DMS153 treated with DMSO at 0.1 percent for 48 hours (cell line): ENCODE measurements around the gene PLA2G4F.

Experiments
- DNase-seq: peaks from one replicate; lab custom pipeline; 2025; ENCODE audit not compliant: unreplicated experiment; lab: John Stamatoyannopoulos, UW

The PLA2G4F gene, protein sequence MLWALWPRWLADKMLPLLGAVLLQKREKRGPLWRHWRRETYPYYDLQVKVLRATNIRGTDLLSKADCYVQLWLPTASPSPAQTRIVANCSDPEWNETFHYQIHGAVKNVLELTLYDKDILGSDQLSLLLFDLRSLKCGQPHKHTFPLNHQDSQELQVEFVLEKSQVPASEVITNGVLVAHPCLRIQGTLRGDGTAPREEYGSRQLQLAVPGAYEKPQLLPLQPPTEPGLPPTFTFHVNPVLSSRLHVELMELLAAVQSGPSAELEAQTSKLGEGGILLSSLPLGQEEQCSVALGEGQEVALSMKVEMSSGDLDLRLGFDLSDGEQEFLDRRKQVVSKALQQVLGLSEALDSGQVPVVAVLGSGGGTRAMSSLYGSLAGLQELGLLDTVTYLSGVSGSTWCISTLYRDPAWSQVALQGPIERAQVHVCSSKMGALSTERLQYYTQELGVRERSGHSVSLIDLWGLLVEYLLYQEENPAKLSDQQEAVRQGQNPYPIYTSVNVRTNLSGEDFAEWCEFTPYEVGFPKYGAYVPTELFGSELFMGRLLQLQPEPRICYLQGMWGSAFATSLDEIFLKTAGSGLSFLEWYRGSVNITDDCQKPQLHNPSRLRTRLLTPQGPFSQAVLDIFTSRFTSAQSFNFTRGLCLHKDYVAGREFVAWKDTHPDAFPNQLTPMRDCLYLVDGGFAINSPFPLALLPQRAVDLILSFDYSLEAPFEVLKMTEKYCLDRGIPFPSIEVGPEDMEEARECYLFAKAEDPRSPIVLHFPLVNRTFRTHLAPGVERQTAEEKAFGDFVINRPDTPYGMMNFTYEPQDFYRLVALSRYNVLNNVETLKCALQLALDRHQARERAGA

DNA sequence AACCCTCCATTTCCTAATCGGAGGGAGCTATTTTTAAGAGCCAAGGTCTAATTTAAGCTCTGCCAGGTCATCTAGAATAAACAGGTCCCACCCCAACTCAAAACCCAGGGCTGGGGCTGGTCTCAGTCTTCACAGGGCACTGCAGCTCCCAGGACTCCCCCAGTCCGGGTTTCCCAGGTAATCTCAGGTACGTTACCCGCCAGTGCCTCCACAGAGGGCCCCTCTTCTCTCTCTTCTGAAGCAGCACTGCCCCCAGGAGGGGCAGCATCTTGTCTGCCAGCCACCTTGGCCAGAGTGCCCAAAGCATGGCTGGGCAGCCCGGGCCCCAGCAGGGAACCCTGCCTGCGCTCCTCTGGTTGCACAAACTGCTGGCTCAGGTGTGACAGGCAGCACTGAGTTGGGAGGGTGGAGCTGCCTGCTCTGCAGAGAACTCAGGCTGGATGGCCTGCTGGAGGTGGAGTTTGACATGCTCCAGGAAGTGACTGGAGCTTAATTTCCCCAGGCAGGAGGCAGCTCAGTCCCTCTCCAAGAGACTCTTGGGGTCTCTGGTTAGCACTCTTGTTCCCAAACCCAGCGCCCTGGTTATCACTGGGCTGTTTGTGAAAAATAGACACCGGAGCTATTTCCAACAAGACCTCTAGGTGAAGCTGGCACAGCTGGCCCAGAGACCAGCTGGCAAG lies at the start of gene PLA2G4F:
PLA2G4F (minus strand) TSS at position 394 of the 680 bp plus-strand sequence; CDS start at position 307, 87 bp downstream.
- DNase-seq: no peak

DNA sequence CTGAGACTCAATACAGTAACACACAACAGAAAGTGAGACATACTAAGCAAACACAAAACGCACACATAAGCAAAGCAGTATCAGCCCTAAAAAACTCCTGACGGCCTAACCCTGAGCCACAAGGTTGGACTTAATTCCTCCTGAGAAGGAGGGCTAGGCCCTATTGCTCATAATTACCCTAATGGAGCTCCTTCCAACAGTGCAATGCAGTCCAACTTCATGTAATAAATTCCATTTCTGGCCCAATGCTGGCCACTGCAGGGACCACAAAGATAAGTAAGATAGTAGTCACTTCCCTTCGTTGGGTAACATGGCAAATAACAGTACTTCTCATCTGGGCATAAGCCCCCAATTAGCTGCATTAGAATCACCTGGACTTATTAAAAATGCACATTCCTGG lies 47.5 kb upstream of the PLA2G4F start:
- DNase-seq: no peak

DNA sequence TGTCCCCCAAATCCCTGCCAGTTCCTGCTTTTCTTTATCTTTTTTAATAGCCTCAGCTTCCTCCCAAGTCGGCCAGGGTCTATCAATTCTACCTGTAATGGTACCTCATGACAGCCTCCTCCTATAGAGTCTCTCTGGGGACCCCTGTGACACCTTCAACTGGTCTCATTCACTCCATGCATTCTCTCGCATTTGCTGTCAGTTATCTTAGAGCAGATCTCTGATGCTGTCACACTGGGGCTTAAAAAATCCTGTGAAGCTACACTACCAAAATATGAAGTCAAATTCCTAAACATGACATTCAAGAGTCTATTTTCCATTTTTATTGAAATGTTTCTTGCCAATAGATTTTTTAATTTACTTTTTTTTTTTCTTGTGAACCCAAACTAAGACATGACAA lies 46.2 kb upstream of the PLA2G4F start:
- no peak for DNase-seq

DNA sequence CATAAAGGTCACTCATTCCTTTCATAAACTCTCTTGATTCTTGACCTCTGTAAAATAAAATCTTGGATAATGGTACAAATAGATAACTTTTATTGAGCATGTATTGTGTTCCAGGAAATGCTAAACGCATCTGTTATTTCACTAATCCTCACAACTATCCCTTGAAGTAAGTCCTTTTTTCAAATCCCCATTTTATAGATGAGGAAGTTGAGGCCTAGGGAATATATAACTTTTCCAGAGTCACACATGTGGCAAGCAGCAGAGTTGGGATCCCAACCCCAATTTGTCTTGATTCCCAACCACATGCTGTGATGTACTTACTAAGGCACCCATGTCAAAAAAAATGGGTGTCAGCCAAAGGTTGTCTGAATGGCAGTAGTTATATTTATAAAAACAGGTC lies 45.4 kb upstream of the PLA2G4F start:
- DNase-seq: no peak

DNA sequence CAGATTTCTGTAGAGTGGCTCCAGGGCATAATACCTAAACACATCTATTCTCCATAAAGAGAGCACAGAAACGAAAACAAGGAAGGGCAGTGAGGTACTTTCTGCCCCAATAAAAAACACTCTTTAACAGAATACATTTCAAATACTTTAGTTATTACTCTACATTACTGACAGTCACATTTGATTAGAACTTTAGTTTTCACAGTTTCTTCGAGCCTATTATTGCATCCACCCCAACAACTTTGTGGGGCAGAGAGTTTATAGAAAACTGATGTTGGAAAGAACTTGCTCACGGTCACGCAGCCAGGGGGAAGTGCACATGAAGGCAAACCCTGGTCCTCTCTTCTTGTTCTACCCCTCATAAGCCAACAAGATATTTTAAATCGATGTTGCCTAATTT lies 42.7 kb upstream of the PLA2G4F start:
- DNase-seq: no peak

DNA sequence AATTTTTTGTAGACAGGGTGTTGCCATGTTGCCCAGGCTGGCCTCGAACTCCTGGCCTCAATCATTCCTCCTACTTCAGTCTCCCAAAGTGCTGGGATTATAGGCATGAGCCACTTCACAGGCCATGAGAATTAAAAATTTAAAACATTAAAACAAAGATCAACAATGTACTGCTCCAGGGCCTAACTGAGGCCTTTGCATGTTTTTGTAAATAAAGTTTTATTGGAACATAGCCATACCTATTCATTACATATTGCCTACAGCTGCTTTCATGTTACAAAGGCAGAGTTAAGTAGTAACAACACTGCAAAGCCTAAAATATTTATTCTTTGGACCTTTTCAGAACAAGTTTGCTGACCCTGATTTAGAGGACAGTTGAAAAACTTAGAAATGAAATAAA lies 42.1 kb upstream of the PLA2G4F start:
- DNase-seq: no peak

DNA sequence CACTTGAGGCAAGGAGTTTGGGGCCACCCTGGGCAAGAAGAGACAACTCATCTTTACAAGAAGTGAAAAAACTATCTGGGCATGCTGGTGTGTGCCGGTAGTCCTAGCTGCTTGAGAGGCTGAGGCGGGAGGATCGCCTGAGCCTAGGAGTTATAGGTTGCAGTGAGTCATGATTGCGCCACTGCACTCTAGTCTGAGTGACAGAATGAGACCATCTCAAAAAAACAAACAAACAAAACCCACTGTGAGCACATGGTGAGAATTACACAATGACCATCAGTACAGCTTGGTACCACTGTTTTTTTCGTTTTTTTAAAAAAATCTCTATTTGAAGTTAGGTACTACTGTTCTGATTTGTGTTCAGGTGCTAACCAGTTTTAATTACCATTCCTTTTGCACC lies 38.1 kb upstream of the PLA2G4F start:
- DNase-seq: no peak

DNA sequence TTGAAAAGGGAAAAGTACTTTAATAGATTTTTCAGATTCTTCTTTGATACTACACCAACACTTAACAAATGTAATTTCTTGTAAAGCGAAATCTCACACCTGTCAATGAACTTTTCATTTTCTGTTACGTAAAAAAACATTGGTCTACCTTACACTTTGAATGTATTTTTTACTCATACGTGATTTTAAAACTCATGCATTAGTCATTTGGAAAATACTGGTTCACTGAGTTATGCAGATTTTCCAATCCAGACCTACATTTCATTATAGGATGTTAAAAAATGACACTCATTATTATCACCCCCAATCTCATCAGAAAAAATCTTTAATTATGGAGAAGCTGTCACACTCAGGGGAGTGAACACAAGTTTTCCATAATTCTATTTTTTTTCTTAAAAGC lies 36.9 kb upstream of the PLA2G4F start:
- no peak for DNase-seq

DNA sequence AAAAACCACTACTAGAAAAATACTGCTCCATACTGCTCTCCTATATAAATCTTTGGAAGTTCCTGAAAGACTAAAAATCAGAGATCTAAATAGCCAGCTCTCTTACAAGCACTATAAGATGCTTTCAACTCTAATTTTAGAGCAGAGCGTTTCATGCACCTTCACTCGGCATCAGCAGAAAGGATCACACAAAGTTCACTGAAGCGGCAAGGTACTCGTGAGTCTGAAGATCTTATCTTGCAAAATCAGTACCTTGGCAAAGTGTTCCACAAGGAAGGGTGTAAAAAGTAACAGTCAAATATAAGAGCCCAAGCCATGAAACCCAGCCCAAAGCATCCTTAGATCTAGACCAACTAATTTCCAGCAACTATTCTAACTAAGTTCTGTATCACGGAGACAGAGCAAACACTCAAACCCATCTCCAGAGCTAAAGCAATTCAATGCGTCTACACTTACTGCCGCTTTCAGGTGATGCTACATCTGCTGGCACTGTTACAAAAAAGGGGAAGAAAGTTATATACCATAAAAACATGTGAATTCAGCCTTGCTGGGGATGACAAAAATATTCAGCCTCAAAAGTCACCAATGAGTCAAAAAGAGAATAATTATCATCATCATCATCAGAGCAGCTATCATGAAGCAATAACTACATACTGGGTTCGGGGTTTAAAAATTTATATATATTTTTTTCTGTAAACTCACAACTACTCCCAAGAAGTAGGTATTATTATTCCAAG lies 35.3 kb upstream of the PLA2G4F start:
- DNase-seq: no peak

DNA sequence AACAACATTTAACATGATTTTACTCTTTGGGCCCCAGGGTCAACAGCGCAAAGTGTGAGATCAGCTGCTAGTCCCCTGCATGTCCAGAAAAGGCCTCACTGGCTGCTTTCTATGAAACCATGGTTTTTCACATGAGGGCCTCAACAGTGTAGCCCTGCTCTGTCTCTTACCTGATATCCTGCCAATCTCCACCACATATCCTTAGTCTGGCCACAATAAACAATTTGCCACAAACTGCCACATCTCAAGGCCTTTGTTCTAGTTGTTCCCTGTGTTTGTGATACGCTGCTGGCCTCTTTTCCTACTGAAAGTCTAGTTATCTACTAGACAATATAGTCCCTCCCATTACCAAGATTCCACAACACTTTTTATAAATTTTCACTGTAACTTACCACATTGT lies 33.9 kb upstream of the PLA2G4F start:
- no peak for DNase-seq

DNA sequence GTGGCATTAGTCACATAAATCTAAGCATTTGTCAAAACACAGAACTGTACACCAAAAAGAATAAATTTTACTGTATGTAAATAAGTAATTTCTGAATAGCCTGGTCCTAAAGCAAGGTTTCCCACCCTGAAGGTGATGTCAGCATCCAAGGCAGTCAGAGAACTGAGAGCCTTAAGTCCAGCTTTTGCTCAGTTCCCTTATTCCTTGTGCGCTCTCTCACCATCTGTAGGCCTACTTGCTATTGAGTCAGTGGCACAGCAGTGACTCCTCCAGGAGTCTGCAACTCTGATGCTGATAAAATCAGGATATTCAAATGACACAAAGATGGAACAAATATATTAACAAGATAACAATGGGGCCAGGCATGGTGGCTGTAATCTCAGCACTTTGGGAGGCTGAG lies 29.4 kb upstream of the PLA2G4F start:
- no peak for DNase-seq

DNA sequence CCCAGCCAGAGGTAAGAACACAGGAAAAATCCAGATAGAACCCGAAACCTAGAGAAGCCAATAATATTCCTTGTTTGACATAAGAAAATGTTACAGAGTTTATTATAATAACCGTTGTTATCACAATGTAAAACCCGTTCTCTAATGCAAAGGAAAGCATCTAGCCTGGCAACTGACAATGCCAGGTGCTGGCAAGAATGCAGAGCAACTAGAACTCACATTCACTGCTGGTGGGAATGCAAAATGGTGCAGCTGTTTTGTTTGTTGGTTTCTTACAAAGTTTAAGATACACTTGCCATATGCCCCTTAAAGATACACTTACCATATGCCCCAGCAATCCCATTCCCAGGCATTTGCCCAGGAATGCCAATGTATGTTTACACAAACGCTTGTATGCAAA lies 28.3 kb upstream of the PLA2G4F start:
- no peak for DNase-seq

DNA sequence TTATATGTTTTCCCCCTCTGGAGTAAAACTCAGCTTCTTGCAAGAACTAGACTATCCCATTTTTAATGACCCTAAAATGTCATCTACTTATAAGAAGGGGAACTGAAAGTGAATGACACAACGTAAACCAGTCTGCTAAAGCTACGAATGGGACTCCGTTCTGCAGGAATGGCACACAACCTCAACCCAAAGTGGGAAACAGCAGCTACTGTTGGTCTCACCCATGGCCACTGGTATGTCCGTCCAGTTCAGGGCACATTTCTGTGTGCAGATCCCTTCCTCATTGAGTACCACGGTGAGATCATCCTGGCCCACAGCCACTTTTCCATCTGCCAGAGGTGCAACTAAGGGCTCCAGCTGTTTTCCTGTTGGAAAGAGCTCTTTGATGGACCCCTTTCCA lies 27.9 kb upstream of the PLA2G4F start:
- DNase-seq: no peak

DNA sequence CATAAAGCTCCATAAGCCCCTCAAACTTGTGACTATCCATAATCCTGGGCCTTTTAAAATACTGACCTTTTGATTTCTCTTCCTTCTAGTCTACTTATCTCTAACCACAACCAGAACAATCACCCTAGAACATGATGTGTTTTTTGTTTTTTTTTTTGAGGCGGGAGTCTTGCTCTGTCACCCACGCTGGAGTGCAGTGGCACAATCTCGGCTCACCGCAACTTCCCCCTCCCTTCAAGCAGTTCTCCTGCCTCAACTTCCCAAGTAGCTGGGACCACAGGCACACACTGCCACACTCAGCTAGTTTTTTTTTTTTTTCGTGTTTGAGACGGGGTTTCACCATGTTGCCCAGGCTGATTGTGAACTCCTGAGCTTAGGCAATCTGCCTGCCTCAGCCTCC lies 26.5 kb upstream of the PLA2G4F start:
- no peak for DNase-seq

DNA sequence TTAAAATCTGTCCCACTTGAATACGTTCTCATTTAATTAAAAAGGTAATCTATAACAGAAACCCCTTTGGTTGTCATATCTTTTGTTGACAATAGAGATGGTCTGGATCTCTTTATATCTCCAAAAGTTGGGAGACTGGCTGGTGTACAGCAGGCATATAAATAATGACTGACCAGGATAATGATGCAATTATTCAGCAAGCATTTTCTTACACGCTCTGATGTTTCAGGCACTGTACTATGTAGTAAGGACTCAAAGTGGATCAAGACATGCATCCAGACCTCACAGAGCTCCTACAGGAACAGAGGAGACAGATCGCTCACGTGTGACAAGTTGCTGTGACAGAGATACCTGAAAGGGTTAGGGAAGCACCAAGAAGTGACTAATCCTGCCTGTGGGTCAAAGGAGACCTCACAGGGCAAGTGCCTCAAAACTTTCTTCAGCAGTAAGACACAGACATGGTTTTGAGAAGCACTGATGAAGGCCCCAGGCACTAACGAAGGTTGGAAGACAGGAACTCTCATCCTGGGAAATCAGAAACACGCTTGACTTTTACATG lies 26.0 kb upstream of the PLA2G4F start:
- no peak for DNase-seq

DNA sequence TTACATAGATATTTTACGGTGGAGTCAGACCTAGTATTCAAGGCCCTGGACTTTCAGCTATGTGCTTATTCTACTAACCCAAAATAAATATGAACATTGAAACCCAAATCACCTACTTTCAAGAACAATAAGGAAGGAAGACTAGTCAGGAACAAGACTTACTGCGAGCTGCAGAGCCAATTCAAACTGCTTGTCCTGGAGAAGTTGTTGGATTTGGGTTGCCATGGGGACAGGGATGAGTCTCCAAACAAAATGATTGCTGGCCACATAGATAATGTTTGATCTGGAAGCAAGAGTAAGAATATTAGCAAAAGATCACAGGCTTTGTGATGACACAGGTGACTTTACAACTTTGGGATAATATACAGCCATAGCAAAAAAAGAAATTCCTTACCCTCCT lies 21.6 kb upstream of the PLA2G4F start:
- no peak for DNase-seq

DNA sequence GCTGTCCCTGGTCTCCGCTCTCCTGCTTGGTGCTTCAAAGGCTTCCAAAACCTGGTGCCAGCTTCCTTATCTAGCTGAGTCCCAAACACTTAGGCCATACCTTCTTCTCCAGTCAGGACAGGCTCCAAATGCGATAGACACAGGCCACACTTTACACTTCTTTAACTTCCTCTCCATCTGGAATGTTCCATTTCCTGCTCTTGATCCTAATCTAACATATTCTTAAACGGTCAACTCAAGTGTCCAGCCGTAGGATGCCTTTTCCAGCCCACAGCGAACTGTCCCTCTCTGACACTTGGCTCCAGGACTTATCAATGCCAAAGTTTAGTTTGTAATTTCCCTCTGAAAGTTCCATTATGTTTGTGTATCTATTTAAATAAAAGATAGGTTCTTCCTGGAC lies 19.2 kb upstream of the PLA2G4F start:
- DNase-seq: no peak

DNA sequence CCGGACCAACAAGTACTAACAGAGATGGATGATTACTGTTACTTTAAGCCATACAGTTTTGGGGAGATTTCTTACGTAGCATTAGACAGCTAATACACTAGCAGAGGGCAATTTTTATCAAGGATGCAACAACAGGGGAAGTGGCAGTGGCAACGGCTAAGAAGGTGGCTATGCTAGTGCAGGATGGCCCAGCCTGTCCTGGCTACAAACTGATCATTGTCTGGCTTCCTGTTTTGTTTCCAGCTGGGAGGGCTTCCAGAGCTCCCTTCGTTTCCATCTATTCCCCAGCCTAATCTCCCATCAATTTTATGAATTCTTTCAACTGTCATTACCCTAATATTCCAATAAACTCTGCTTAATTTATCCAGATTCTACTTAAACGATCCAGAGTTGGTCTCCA lies 16.0 kb upstream of the PLA2G4F start:
- no peak for DNase-seq

DNA sequence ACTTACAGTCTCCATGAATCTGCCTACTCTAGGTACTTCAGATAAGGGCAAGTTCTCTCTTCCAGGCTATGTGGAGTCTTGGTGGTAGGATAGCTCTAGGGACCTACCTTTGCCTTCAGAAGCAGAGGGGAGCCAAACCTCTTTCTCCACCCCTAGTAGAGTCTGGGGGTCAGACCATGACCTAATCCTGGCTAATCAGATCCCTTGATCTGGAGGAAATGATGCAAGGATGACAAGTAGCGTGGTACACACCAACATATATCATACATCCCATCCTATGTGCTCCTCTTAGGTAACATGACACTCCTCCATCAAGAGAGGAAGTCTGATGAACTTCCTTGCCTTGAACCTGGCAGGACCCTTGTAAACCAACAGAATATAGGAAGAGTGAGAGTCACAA lies 15.4 kb upstream of the PLA2G4F start:
- no peak for DNase-seq

DNA sequence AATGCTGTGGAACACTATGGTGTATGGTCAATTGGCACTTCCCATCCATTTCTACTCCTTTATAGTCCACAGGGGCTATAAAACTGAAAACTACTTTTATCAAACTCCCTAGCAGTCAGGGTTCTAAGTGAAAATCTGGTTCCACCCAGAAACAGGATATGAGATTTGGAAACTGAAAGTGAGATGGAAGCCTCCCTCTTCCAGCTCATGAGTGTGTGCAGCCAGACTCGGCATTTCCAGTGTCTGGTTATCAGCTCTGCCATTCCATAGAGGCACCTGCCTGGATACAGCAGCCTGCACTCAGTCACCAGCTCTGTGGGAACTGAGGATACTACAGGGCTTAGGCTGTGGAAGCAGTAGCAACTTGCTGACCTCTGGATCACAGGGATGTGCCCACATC lies 14.7 kb upstream of the PLA2G4F start:
- no peak for DNase-seq
